ENCODE results near the gene GABBR1. TPM values are rescaled to one million over a fixed set of nuclear protein-coding genes. Genes with fewer than 3 reads are reported as not detected.

GABBR1 gene
- total RNA-seq, 1 donor from 2014 or later, result 14.1 TPM

- TF ChIP-seq CTCF (IDR thresholded peaks at IDR 0.05; ENCODE audit: insufficient read depth, low read length, poor library complexity, severe bottlenecking), result peak; percentile 94
- Histone ChIP-seq H3K27me3 (ENCODE audit: control insufficient read depth, insufficient read depth, low read length) (no peaks in the 10 kb centered on the region), H3K36me3 (ENCODE audit: control insufficient read depth, insufficient read depth, low read length) (no peaks in the 10 kb centered on the region), H3K4me3 (ENCODE audit: low read depth, low read length) (no peak overlapping the region)
- DNase-seq (ENCODE audit: low read depth), result no peak
Measured at GRCh38 chr6:29589423-29590048, 43.4 kb downstream of the GABBR1 start.

- TF ChIP-seq CTCF (IDR thresholded peaks at IDR 0.05; ENCODE audit: insufficient read depth, low read length, poor library complexity, severe bottlenecking), result no peak
- Histone ChIP-seq H3K27me3 (ENCODE audit: control insufficient read depth, insufficient read depth, low read length) (no peaks in the 10 kb centered on the region), H3K4me3 (ENCODE audit: low read depth, low read length) (no peak within 1 kb of the TSS), H3K36me3 (ENCODE audit: control insufficient read depth, insufficient read depth, low read length) (no peaks in the 10 kb centered on the region)
- DNase-seq (ENCODE audit: low read depth), result no peak
Measured at GRCh38 chr6:29584821-29585220, 48.2 kb downstream of the GABBR1 start, which contains the start of gene OR2H2. OR2H2 (plus strand) TSS chr6:29585121; CDS start chr6:29587945, 2,824 bp downstream.

GRCh38 chr6:29577544-29577943 is 55.4 kb downstream of the GABBR1 start:
- no peaks in the 10 kb centered on the region for H3K27me3 ChIP-seq (ENCODE audit: control insufficient read depth, insufficient read depth, low read length)
- no peak for TF ChIP-seq CTCF (IDR thresholded peaks at IDR 0.05; ENCODE audit: insufficient read depth, low read length, poor library complexity, severe bottlenecking)
- no peak overlapping the region for H3K4me3 ChIP-seq (ENCODE audit: low read depth, low read length)
- no peaks in the 10 kb centered on the region for H3K36me3 ChIP-seq (ENCODE audit: control insufficient read depth, insufficient read depth, low read length)
- DNase-seq (ENCODE audit: low read depth), result no peak

GRCh38 chr6:29576056-29576455 is 56.9 kb downstream of the GABBR1 start:
- Histone ChIP-seq H3K36me3 (ENCODE audit: control insufficient read depth, insufficient read depth, low read length) (no peaks in the 10 kb centered on the region), H3K27me3 (ENCODE audit: control insufficient read depth, insufficient read depth, low read length) (no peaks in the 10 kb centered on the region), H3K4me3 (ENCODE audit: low read depth, low read length) (no peak overlapping the region)
- DNase-seq (ENCODE audit: low read depth), result no peak
- no peak for TF ChIP-seq CTCF (IDR thresholded peaks at IDR 0.05; ENCODE audit: insufficient read depth, low read length, poor library complexity, severe bottlenecking)

- TF ChIP-seq CTCF (IDR thresholded peaks at IDR 0.05; ENCODE audit: insufficient read depth, low read length, poor library complexity, severe bottlenecking), result no peak
- no peak overlapping the region for H3K4me3 ChIP-seq (ENCODE audit: low read depth, low read length)
- no peaks in the 10 kb centered on the region for H3K36me3 ChIP-seq (ENCODE audit: control insufficient read depth, insufficient read depth, low read length)
- no peaks in the 10 kb centered on the region for H3K27me3 ChIP-seq (ENCODE audit: control insufficient read depth, insufficient read depth, low read length)
- no peak for DNase-seq (ENCODE audit: low read depth)
Measured at GRCh38 chr6:29567991-29568390, 65.0 kb downstream of the GABBR1 start.

GRCh38 chr6:29567541-29567940 is 65.4 kb downstream of the GABBR1 start:
- Histone ChIP-seq H3K4me3 (ENCODE audit: low read depth, low read length) (no peak overlapping the region), H3K27me3 (ENCODE audit: control insufficient read depth, insufficient read depth, low read length) (no peaks in the 10 kb centered on the region), H3K36me3 (ENCODE audit: control insufficient read depth, insufficient read depth, low read length) (no peaks in the 10 kb centered on the region)
- no peak for TF ChIP-seq CTCF (IDR thresholded peaks at IDR 0.05; ENCODE audit: insufficient read depth, low read length, poor library complexity, severe bottlenecking)
- no peak for DNase-seq (ENCODE audit: low read depth)
